ENCODE data around the gene RASGEF1B. TPM values are rescaled to one million over a fixed set of nuclear protein-coding genes. Genes with fewer than 3 reads are reported as not detected.

Gene RASGEF1B
- polyA plus RNA-seq, 2 of the 4 experiments (the other 2 are of a cell fraction): 0.16 TPM; not detected in 1

DNA sequence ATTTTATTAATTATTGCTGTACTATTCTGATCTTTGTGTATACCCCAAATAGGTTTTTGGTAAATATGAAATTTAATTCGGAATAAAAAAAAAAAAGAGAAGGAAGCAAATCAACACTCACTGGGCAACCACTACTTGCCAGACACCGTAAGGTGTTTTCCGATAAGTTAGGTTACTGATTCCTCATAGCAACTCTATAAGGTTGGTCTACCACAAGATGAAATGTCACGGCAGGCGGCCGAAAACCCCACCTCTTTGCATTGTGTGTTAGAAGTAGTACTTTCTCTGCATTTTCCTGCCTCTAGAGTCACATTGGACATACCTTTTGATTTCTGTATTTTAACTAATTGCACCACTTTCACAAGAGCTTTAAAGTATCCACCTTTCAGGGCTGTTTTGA lies 44.5 kb upstream of the RASGEF1B start:
- Histone ChIP-seq H3K9me3 (no peaks in the 10 kb centered on the region), H3K4me1 (no peaks in the 10 kb centered on the region), H3K4me2 (no peak overlapping the region), H3K4me3 (no peak overlapping the region), H3K27ac (no peak overlapping the region)
- ChIA-PET CTCF (no interaction called here), POLR2A (no interaction called here)
- TF ChIP-seq HOXB13 (CRISPR knock-in tag; IDR thresholded peaks at IDR 0.05; ENCODE audit: low read depth): no peak
- no peak for TF ChIP-seq ZSCAN20 (CRISPR knock-in tag; IDR thresholded peaks at IDR 0.05)
- no peak for TF ChIP-seq ZC3H11A (IDR thresholded peaks at IDR 0.05)
- no peak for TF ChIP-seq PHF8 (IDR thresholded peaks at IDR 0.05; ENCODE audit: borderline replicate concordance, low read depth)
- no peak for TF ChIP-seq RFX5 (IDR thresholded peaks at IDR 0.05)
- TF ChIP-seq, protein P1, sequence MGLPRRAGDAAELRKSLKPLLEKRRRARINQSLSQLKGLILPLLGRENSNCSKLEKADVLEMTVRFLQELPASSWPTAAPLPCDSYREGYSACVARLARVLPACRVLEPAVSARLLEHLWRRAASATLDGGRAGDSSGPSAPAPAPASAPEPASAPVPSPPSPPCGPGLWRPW (IDR thresholded peaks at IDR 0.05): no peak
- no peak for FAIRE-seq
- ATAC-seq: no peak
- no peak for DNase-seq (ENCODE audit: low read depth in 1 of 2, low spot score in 1 of 2)
- 64% methylated on average over 6 of the region's 6 CpGs for WGBS (ENCODE audit: missing lambda C conversion rate)

DNA sequence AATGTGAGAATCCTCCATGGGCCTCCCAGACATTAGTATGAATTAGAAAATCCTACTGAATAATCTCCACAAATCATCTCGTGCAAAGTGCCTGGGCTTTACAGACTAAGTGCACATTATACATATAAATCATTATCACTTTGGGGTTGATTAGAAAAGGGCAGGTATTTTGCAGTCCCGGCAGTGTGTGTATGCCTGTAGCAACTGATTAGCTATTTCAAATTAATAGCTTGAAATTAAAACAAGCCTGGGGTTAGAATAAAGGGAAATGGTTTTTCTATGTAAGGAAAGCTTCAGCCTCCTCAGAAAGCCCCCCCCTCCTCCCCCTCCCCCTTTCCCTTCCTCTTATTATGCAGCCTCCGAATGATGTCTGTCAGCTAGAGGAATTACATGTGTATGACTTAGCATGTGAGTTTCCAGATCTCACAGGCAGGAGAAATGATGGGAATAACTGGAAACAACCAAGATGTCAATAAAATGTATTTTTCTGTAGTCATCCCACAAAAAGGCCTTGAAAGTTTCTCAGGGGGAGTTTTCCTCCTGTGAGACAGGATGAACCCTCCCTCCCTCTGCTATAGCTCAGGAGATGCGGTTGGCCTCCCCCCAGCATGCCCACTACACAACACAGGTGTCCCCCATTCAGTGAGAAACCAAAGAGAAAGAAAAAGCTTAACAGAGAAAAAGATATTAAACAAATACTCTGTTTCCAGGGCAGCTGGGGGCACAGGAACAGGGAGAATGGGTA lies 41.2 kb upstream of the RASGEF1B start:
- ATAC-seq (no peak), DNase-seq (ENCODE audit: low read depth in 1 of 2, low spot score in 1 of 2) (no peak), FAIRE-seq (no peak)
- H3K4me1 ChIP-seq: no peaks in the 10 kb centered on the region
- H3K9me3 ChIP-seq: no peaks in the 10 kb centered on the region
- WGBS (ENCODE audit: missing lambda C conversion rate): 6% methylated on average over 4 of the region's 4 CpGs
- H3K27ac ChIP-seq: no peak overlapping the region
- TF ChIP-seq, protein P2, sequence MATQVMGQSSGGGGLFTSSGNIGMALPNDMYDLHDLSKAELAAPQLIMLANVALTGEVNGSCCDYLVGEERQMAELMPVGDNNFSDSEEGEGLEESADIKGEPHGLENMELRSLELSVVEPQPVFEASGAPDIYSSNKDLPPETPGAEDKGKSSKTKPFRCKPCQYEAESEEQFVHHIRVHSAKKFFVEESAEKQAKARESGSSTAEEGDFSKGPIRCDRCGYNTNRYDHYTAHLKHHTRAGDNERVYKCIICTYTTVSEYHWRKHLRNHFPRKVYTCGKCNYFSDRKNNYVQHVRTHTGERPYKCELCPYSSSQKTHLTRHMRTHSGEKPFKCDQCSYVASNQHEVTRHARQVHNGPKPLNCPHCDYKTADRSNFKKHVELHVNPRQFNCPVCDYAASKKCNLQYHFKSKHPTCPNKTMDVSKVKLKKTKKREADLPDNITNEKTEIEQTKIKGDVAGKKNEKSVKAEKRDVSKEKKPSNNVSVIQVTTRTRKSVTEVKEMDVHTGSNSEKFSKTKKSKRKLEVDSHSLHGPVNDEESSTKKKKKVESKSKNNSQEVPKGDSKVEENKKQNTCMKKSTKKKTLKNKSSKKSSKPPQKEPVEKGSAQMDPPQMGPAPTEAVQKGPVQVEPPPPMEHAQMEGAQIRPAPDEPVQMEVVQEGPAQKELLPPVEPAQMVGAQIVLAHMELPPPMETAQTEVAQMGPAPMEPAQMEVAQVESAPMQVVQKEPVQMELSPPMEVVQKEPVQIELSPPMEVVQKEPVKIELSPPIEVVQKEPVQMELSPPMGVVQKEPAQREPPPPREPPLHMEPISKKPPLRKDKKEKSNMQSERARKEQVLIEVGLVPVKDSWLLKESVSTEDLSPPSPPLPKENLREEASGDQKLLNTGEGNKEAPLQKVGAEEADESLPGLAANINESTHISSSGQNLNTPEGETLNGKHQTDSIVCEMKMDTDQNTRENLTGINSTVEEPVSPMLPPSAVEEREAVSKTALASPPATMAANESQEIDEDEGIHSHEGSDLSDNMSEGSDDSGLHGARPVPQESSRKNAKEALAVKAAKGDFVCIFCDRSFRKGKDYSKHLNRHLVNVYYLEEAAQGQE (IDR thresholded peaks at IDR 0.05): no peak
- no peak for TF ChIP-seq ZC3H11A (IDR thresholded peaks at IDR 0.05)
- TF ChIP-seq ZSCAN20 (CRISPR knock-in tag; IDR thresholded peaks at IDR 0.05): no peak
- TF ChIP-seq TP53 (CRISPR knock-in tag; IDR thresholded peaks at IDR 0.05): no peak
- no peak for TF ChIP-seq RARB (CRISPR knock-in tag; IDR thresholded peaks at IDR 0.05)
- TF ChIP-seq HOXA7 (CRISPR knock-in tag; IDR thresholded peaks at IDR 0.05): no peak
- TF ChIP-seq NR3C1 (IDR thresholded peaks at IDR 0.05): no peak
- no peak for TF ChIP-seq EHF (CRISPR knock-in tag; IDR thresholded peaks at IDR 0.05)
- TF ChIP-seq ZNF302 (CRISPR knock-in tag; IDR thresholded peaks at IDR 0.05): no peak
- no peak for TF ChIP-seq FOSB (CRISPR knock-in tag; IDR thresholded peaks at IDR 0.05)
- TF ChIP-seq, protein P1 (IDR thresholded peaks at IDR 0.05): no peak
- no peak for TF ChIP-seq CHD4 (IDR thresholded peaks at IDR 0.05; ENCODE audit: borderline replicate concordance)
- TF ChIP-seq, protein P3, sequence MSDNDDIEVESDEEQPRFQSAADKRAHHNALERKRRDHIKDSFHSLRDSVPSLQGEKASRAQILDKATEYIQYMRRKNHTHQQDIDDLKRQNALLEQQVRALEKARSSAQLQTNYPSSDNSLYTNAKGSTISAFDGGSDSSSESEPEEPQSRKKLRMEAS (IDR thresholded peaks at IDR 0.05): no peak
- no peak for TF ChIP-seq ZFP36 (IDR thresholded peaks at IDR 0.05; ENCODE audit: borderline replicate concordance, partially characterized antibody)
- TF ChIP-seq MAZ (IDR thresholded peaks at IDR 0.05; ENCODE audit: borderline replicate concordance, low read depth, low read length): no peak
- TF ChIP-seq FOSL2 (IDR thresholded peaks at IDR 0.05): no peak
- no peak for TF ChIP-seq FOSL2 (CRISPR knock-in tag; IDR thresholded peaks at IDR 0.05)
- H3K4me3 ChIP-seq: no peak overlapping the region
- POLR2A ChIA-PET: no interaction called here
- H3K4me2 ChIP-seq: no peak overlapping the region
- CTCF ChIA-PET: interaction anchor here (0.9 kb wide), 1 partner anchor 46 kb away, joined by 3 read pairs; no protein-coding TSS in a partner anchor

Data from A549 (cell line).